H1 (cell line): Measurements from ENCODE around the gene BRIP1. TPM values are rescaled to one million over a fixed set of nuclear protein-coding genes. Genes with fewer than 3 reads are reported as not detected.

Experiments
- CTCF ChIA-PET: fragments of 300-600 bp; sonication (Branson Sonifier 250); formaldehyde crosslinking; loops from one replicate; lab custom pipeline; 2021; ENCODE audit not compliant: partially characterized antibody; lab: Charles Lee
- POLR2A ChIA-PET: fragments of 300-600 bp; sonication (Branson Sonifier 250); formaldehyde crosslinking; loops from one replicate; lab custom pipeline; 2021; ENCODE audit warnings: inconsistent platforms; ENCODE audit not compliant: partially characterized antibody; lab: Charles Lee
- DNase-seq, 2 experiments: peaks; one replicate each; pipeline versions ENCODE4 v3.0.0 to v3.0.0-alpha.2; 2010 to 2022; ENCODE audit warnings: low spot score in 2 of 2, low read depth in 1 of 2, mixed read lengths in 1 of 2
- FAIRE-seq: peaks from 2 replicates; lab custom pipeline; 2011; peaks lifted over from hg19 to GRCh38; lab: Jason Lieb, UNC
- H2AFZ ChIP-seq: 2 replicates; pipeline ENCODE4 v1.8.1; 2012; ENCODE audit warnings: low read length, inconsistent platforms
- H2AK5ac ChIP-seq: 2 replicates; pipeline ENCODE4 v1.6.1; 2013; ENCODE audit warnings: low read depth, low read length
- H2BK120ac ChIP-seq: replicated peaks from 2 replicates; pipeline ENCODE3; 2013; ENCODE audit warnings: low read depth, low read length, inconsistent platforms
- H2BK12ac ChIP-seq: 2 replicates; pipeline ENCODE4 v1.6.1; 2013; ENCODE audit warnings: low read depth, low read length
- H2BK15ac ChIP-seq: 2 replicates; pipeline ENCODE4 v1.6.1; 2013; ENCODE audit warnings: low read length
- H2BK20ac ChIP-seq: 2 replicates; pipeline ENCODE4 v1.6.1; 2013; ENCODE audit warnings: low read length
- H2BK5ac ChIP-seq: 2 replicates; pipeline ENCODE4 v1.6.1; 2013; ENCODE audit warnings: low read depth, low read length
- H3K14ac ChIP-seq: 2 replicates; pipeline ENCODE4 v1.6.1; 2013; ENCODE audit warnings: inconsistent platforms; ENCODE audit not compliant: insufficient read length
- H3K18ac ChIP-seq: 2 replicates; pipeline ENCODE4 v1.6.1; 2013; ENCODE audit warnings: low read length; ENCODE audit errors: extremely low read depth
- H3K23ac ChIP-seq: 2 replicates; pipeline ENCODE4 v1.6.1; 2013; ENCODE audit warnings: inconsistent platforms; ENCODE audit not compliant: insufficient read length
- H3K23me2 ChIP-seq: 2 replicates; pipeline ENCODE4 v1.6.1; 2013; ENCODE audit warnings: low read depth, low read length
- H3K27ac ChIP-seq: 2 replicates; pipeline ENCODE4 v1.6.1; 2011; ENCODE audit warnings: low read depth, low read length, inconsistent platforms
- H3K27me3 ChIP-seq, 4 experiments: replicated peaks in 1 of 4; 1 replicate in 1 of 4; 2 replicates in 3 of 4; pipeline versions ENCODE4 v1.6.1 to v1.8.1; 2011 to 2013; ENCODE audit warnings: low read length in 3 of 4, mild to moderate bottlenecking in 3 of 4, inconsistent platforms in 2 of 4, mixed read lengths in 2 of 4, moderate library complexity in 1 of 4; ENCODE audit not compliant: control insufficient read depth in 3 of 4, insufficient read depth in 3 of 4; ENCODE audit errors: extremely low read depth in 1 of 4
- H3K36me3 ChIP-seq, 4 experiments: 2 replicates each; pipeline versions ENCODE4 v1.6.1 to v1.8.1; 2011 to 2013; ENCODE audit warnings: mild to moderate bottlenecking in 4 of 4, low read length in 3 of 4, moderate library complexity in 2 of 4, control low read depth in 1 of 4, inconsistent platforms in 1 of 4; ENCODE audit not compliant: insufficient read depth in 4 of 4, control insufficient read depth in 2 of 4
- H3K4ac ChIP-seq: replicated peaks from 2 replicates; pipeline ENCODE3; 2013; ENCODE audit warnings: low read length, low read depth, mixed read lengths, inconsistent platforms; ENCODE audit not compliant: insufficient read length
- H3K4me1 ChIP-seq, 4 experiments: replicated peaks in 1 of 4; 1 replicate in 1 of 4; 2 replicates in 3 of 4; pipeline versions ENCODE4 v1.6.1 to v1.8.1; 2011 to 2013; ENCODE audit warnings: low read length in 3 of 4, inconsistent platforms in 2 of 4, mixed read lengths in 1 of 4; ENCODE audit not compliant: insufficient read depth in 4 of 4, control insufficient read depth in 3 of 4
- H3K4me2 ChIP-seq, 2 experiments: 2 replicates each; pipeline versions ENCODE4 v1.6.1 to v1.8.1; 2011 to 2013; ENCODE audit warnings: low read depth in 2 of 2, low read length in 2 of 2, control low read depth in 1 of 2, inconsistent platforms in 1 of 2, mild to moderate bottlenecking in 1 of 2; ENCODE audit not compliant: insufficient read depth in 1 of 2
- H3K4me3 ChIP-seq, 4 experiments: fragments of 200-600, 300-600 bp in 1 of 4; sonication (generic), shearing (Covaris generic), sonication (Bioruptor Twin) in 1 of 4; 2 replicates each; pipeline versions ENCODE4 v1.5.1 to v1.8.1; 2011 to 2016; ENCODE audit warnings: low read length in 4 of 4, low read depth in 3 of 4, control low read depth in 2 of 4, inconsistent platforms in 2 of 4, mild to moderate bottlenecking in 2 of 4, mixed read lengths in 1 of 4, moderate library complexity in 1 of 4; ENCODE audit not compliant: insufficient read depth in 2 of 4; ENCODE audit errors: extremely low read depth in 1 of 4
- H3K56ac ChIP-seq: replicated peaks from 2 replicates; pipeline ENCODE3; 2013; ENCODE audit warnings: low read depth, mild to moderate bottlenecking, mixed read lengths, low read length, inconsistent platforms; ENCODE audit not compliant: insufficient read length
- H3K79me1 ChIP-seq: 2 replicates; pipeline ENCODE4 v1.6.1; 2013; ENCODE audit warnings: low read depth, low read length, control low read depth
- H3K79me2 ChIP-seq, 2 experiments: 2 replicates each; pipeline versions ENCODE4 v1.6.1 to v1.8.1; 2012 to 2013; ENCODE audit warnings: low read length in 2 of 2, mild to moderate bottlenecking in 2 of 2, inconsistent platforms in 1 of 2; ENCODE audit not compliant: insufficient read depth in 2 of 2, control insufficient read depth in 1 of 2
- H3K9ac ChIP-seq, 4 experiments: replicated peaks in 1 of 4; 1 replicate in 1 of 4; 2 replicates in 3 of 4; pipeline versions ENCODE4 v1.6.1 to v1.8.1; 2011 to 2013; ENCODE audit warnings: low read depth in 3 of 4, low read length in 3 of 4, control low read depth in 2 of 4, mild to moderate bottlenecking in 2 of 4, moderate library complexity in 2 of 4, inconsistent platforms in 1 of 4; ENCODE audit errors: extremely low read depth in 1 of 4
- H3K9me3 ChIP-seq, 2 experiments: 2 replicates each; pipeline versions ENCODE4 v1.6.1 to v1.8.1; 2012 to 2013; ENCODE audit warnings: mild to moderate bottlenecking in 2 of 2, moderate library complexity in 2 of 2, control low read depth in 1 of 2, inconsistent platforms in 1 of 2, low read depth in 1 of 2, low read length in 1 of 2, mixed read lengths in 1 of 2; ENCODE audit not compliant: insufficient read depth in 2 of 2
- H4K20me1 ChIP-seq, 2 experiments: replicated peaks in 1 of 2; 2 replicates each; pipeline versions ENCODE3 to v1.8.1; 2011 to 2013; ENCODE audit warnings: inconsistent platforms in 2 of 2, low read length in 2 of 2, mild to moderate bottlenecking in 1 of 2; ENCODE audit not compliant: insufficient read depth in 2 of 2, control insufficient read depth in 1 of 2
- H4K5ac ChIP-seq: 2 replicates; pipeline ENCODE4 v1.6.1; 2013; ENCODE audit warnings: low read length, low read depth, mixed read lengths, inconsistent platforms; ENCODE audit not compliant: insufficient read length
- H4K8ac ChIP-seq: 2 replicates; pipeline ENCODE4 v1.8.0; 2013; ENCODE audit warnings: mild to moderate bottlenecking, moderate library complexity, low read length, inconsistent platforms; ENCODE audit not compliant: insufficient read depth; ENCODE audit errors: extremely low read depth
- H4K91ac ChIP-seq: replicated peaks from 2 replicates; pipeline ENCODE3; 2013; ENCODE audit warnings: low read length, mixed read lengths, inconsistent platforms; ENCODE audit not compliant: insufficient read length
- ASH2L ChIP-seq: fragments of 200-600, 300-600 bp; sonication (generic); IDR thresholded peaks from one replicate; pipeline ENCODE4 v1.7.1; 2017; ENCODE audit warnings: low read length
- CHD2 ChIP-seq: IDR thresholded peaks from 2 replicates; pipeline ENCODE4 v1.6.1; 2012; ENCODE audit warnings: low read length, improper control_type of control experiment
- CTBP2 ChIP-seq: IDR thresholded peaks from 2 replicates; pipeline ENCODE4 v1.7.0; 2011; ENCODE audit warnings: borderline replicate concordance, mild to moderate bottlenecking, moderate library complexity, mixed read lengths, low read length; ENCODE audit not compliant: insufficient read depth, insufficient read length
- EZH2 ChIP-seq: fragments of 200-600 bp; sonication (generic); IDR thresholded peaks from 2 replicates; pipeline ENCODE4 v1.7.1; 2012; ENCODE audit warnings: low read depth, mild to moderate bottlenecking, moderate library complexity, low read length, inconsistent platforms; ENCODE audit not compliant: severe bottlenecking
- MAFK ChIP-seq: IDR thresholded peaks from 2 replicates; pipeline ENCODE4 v1.6.1; 2012; ENCODE audit warnings: low read depth, mild to moderate bottlenecking, improper control_type of control experiment, low read length
- NANOG ChIP-seq: IDR thresholded peaks from 2 replicates; pipeline ENCODE4 v1.6.1; 2011; ENCODE audit warnings: low read length, low read depth, mild to moderate bottlenecking, inconsistent platforms; ENCODE audit not compliant: insufficient read depth, poor library complexity, severe bottlenecking
- RAD21 ChIP-seq, 2 experiments: IDR thresholded peaks in 1 of 2; conservative IDR thresholded peaks in 1 of 2; 2 replicates each; pipeline ENCODE4 v1.6.1; 2011; ENCODE audit warnings: low read depth in 2 of 2, low read length in 2 of 2, improper control_type of control experiment in 1 of 2, inconsistent platforms in 1 of 2, mild to moderate bottlenecking in 1 of 2, moderate library complexity in 1 of 2
- RBBP5 ChIP-seq: IDR thresholded peaks from 2 replicates; pipeline ENCODE4 v1.7.1; 2012; ENCODE audit warnings: low read depth, mild to moderate bottlenecking, inconsistent platforms, low read length, moderate library complexity, borderline replicate concordance
- RXRA ChIP-seq: IDR thresholded peaks from 2 replicates; pipeline ENCODE4 v1.6.1; 2011; ENCODE audit warnings: low read depth, mild to moderate bottlenecking, low read length, moderate library complexity; ENCODE audit not compliant: insufficient read depth
- SIX5 ChIP-seq: IDR thresholded peaks from 2 replicates; pipeline ENCODE4 v1.6.1; 2011; ENCODE audit warnings: mild to moderate bottlenecking, low read depth, low read length
- SUZ12 ChIP-seq: fragments of 200-600 bp; sonication (generic); IDR thresholded peaks from 2 replicates; pipeline ENCODE4 v1.6.1; 2012; ENCODE audit warnings: mild to moderate bottlenecking, inconsistent platforms, low read length, moderate library complexity, mixed read lengths
- TBP ChIP-seq: IDR thresholded peaks from 2 replicates; pipeline ENCODE4 v1.6.1; 2011; ENCODE audit warnings: low read depth, low read length, improper control_type of control experiment
- ZNF274 ChIP-seq: IDR thresholded peaks from 2 replicates; pipeline ENCODE4 v1.7.0; 2012; ENCODE audit warnings: low read length, borderline replicate concordance; ENCODE audit errors: extremely low read depth
- WGBS, 2 experiments: shearing (Covaris generic) in 1 of 2; methylation state at CpG; one replicate each; pipeline versions ENCODE4 v1.1.6 to v1.1.7; 2013 to 2015; ENCODE audit warnings: low lambda C conversion rate in 2 of 2, mixed read lengths in 2 of 2, inconsistent platforms in 1 of 2, low coverage in 1 of 2, missing lambda C conversion rate in 1 of 2; ENCODE audit not compliant: insufficient replicate concordance in 2 of 2, insufficient coverage in 1 of 2, insufficient read length in 1 of 2; ENCODE audit errors: extremely low coverage in 1 of 2, missing lambda C conversion rate in 1 of 2; 5-methylcytosine and 5-hydroxymethylcytosine counted together
- polyA plus RNA-seq, 7 experiments: library from polyadenylated mRNA; depleted of rRNA in 3 of 7; stranded (reverse) in 5 of 7; unstranded in 2 of 7; fragments of >200 nt in 5 of 7; fragments of 200-250 nt in 2 of 7; gene quantifications; 1 replicate in 5 of 7; 2 replicates in 1 of 7; 4 replicates in 1 of 7; pipeline versions ENCODE4 v1.2.1 to v1.2.3, GENCODE V29; 2011 to 2013; ENCODE audit warnings: missing spikeins in 2 of 7, mixed read lengths in 2 of 7
- total RNA-seq: library from RNA; stranded (reverse); fragmentation: NEBNext Ultra II Directional; extraction: Animal tissue kit (Norgen Biotek cat#: 25700); gene quantifications from 2 replicates; pipeline ENCODE4 v1.2.1, GENCODE V29; 2021

Gene BRIP1
- total and polyA plus RNA-seq, 2 of the 8 experiments (the other 6 are each of a cell fraction or from before 2014, with no cell fraction given), result 5.8 to 19.2 TPM

DNA sequence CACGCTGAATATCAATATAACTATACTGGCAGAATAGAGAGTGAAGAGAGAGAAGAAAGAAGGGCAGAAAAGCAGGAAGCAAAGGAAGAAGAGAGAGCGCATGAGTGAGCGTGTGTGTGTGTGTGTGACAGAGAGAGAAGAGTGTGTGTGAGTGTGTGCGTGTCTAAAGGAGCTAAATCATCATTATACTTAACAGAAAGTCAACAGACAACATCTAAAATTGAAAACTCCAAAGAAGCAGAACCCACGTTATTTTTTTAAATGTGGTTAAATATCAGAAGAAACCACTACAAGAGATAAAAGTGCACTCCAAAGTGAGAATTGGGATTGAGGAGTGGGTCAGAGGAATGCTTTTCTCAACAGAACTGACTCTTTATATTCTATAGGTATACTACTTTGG is 77.2 kb downstream of the BRIP1 start:
- H3K27ac ChIP-seq, result no peak overlapping the region
- H3K4me1 ChIP-seq, result no peaks in the 10 kb centered on the region
- H2BK120ac ChIP-seq, result no peak overlapping the region
- no peak for TF ChIP-seq RAD21 (IDR thresholded peaks at IDR 0.05 in 1 of 2, conservative IDR thresholded peaks at IDR 0.05 in 1 of 2; ENCODE audit: low read depth in 2 of 2, low read length in 2 of 2)
- TF ChIP-seq SUZ12, result no peak
- TF ChIP-seq ZNF274, result no peak
- TF ChIP-seq CTBP2, result no peak
- TF ChIP-seq ASH2L, result no peak
- no peak for TF ChIP-seq TBP
- TF ChIP-seq MAFK, result no peak
- no peak for TF ChIP-seq RBBP5
- no peak for TF ChIP-seq NANOG
- TF ChIP-seq RXRA, result no peak
- TF ChIP-seq CHD2, result no peak
- no peak for TF ChIP-seq SIX5
- TF ChIP-seq EZH2, result no peak
- TF ChIP-seq, all 59 proteins: peak for 0
- Histone ChIP-seq H3K18ac (no peak overlapping the region), H3K4me3 (no peak overlapping the region), H3K9me3 (no peaks in the 10 kb centered on the region), H2BK20ac (no peak overlapping the region), H4K20me1 (no peaks in the 10 kb centered on the region), H3K27me3 (no peaks in the 10 kb centered on the region), H3K79me2 (no peaks in the 10 kb centered on the region), H3K14ac (no peak overlapping the region), H4K8ac (no peak overlapping the region), H2AFZ (no peak overlapping the region), H3K56ac (no peak overlapping the region), H2BK12ac (no peak overlapping the region), H3K79me1 (no peaks in the 10 kb centered on the region), H4K5ac (no peak overlapping the region), H3K36me3 (peaks cover 0 to 3% (median 1%) of the 10 kb centered on the region in 4 experiments; a peak in 2 of 8 replicates), H4K91ac (no peak overlapping the region), H2BK5ac (no peak overlapping the region), H3K4ac (no peak overlapping the region), H3K23ac (no peak overlapping the region), H2AK5ac (no peak overlapping the region), H3K9ac (no peak overlapping the region), H2BK15ac (no peak overlapping the region), H3K23me2 (no peaks in the 10 kb centered on the region), H3K4me2 (no peak overlapping the region)
- WGBS, 2 experiments, result 92% methylated on average over 5 of the region's 5 CpGs; no CpG with 5 or more reads in 1 of the 2 experiments
- ChIA-PET CTCF (interaction anchor here (0.7 kb wide), 1 partner anchor 951 kb away, joined by 4 read pairs; no protein-coding TSS in a partner anchor), POLR2A (no interaction called here)
- FAIRE-seq, result no peak
- DNase-seq, result no peak
